Measurements from ENCODE around the gene OR10H3.
"Not testable (repeated sequence)": the region's sequence is repeated elsewhere in the genome, so short reads cannot be mapped to it uniquely, and the experiment has no call there.

OR10H3 gene

GRCh38 chr19:15737722-15738121, at the start of gene OR10H3:
Gene OR10H3, plus strand, starts transcription at chr19:15737985. Its CDS starts 3,408 bp downstream, at chr19:15741393.
- no peak for DNase-seq

GRCh38 chr19:15696654-15697194, 41.1 kb upstream of the OR10H3 start:
- no peak for DNase-seq

- DNase-seq, result no peak
Measured at GRCh38 chr19:15701757-15702533, 35.8 kb upstream of the OR10H3 start.

- no peak for DNase-seq
Measured at GRCh38 chr19:15702534-15702930, 35.3 kb upstream of the OR10H3 start.

- no peak for DNase-seq
Measured at GRCh38 chr19:15714638-15715037, 23.1 kb upstream of the OR10H3 start.

- DNase-seq, result no peak
Measured at GRCh38 chr19:15715642-15716041, 22.1 kb upstream of the OR10H3 start.

- DNase-seq, result no peak
Measured at GRCh38 chr19:15717809-15718208, 20.0 kb upstream of the OR10H3 start.

- no peak for DNase-seq
Measured at GRCh38 chr19:15721268-15721667, 16.5 kb upstream of the OR10H3 start.

- DNase-seq, result no peak
Measured at GRCh38 chr19:15722956-15723355, 14.8 kb upstream of the OR10H3 start.

GRCh38 chr19:15727724-15728123, 10.1 kb upstream of the OR10H3 start, which contains the start of gene OR10H2:
Gene OR10H2, plus strand, starts transcription at chr19:15728024. Its CDS starts 20 bp downstream, at chr19:15728044.
- DNase-seq, result no peak

GRCh38 chr19:15730538-15730937, 7.2 kb upstream of the OR10H3 start:
- DNase-seq, result no peak

- DNase-seq, result no peak
Measured at GRCh38 chr19:15732388-15732787, 5.4 kb upstream of the OR10H3 start.

GRCh38 chr19:15733895-15734294, 3.9 kb upstream of the OR10H3 start:
- no peak for DNase-seq

GRCh38 chr19:15740785-15741184, 3.0 kb downstream of the OR10H3 start:
- no peak for DNase-seq

GRCh38 chr19:15748239-15748638, 10.5 kb downstream of the OR10H3 start:
- DNase-seq, result no peak

GRCh38 chr19:15758379-15758778, 20.6 kb downstream of the OR10H3 start:
- no peak for DNase-seq

GRCh38 chr19:15759962-15760565, 22.3 kb downstream of the OR10H3 start:
- DNase-seq, result no peak

GRCh38 chr19:15769586-15769985, 31.8 kb downstream of the OR10H3 start:
- DNase-seq, result no peak

- DNase-seq, result not testable (repeated sequence)
Measured at GRCh38 chr19:15774159-15774558, 36.4 kb downstream of the OR10H3 start.

GRCh38 chr19:15775249-15775648, 37.5 kb downstream of the OR10H3 start:
- DNase-seq, result no peak

GRCh38 chr19:15776264-15776663, 38.5 kb downstream of the OR10H3 start:
- DNase-seq, result no peak

GRCh38 chr19:15776991-15777970, 39.5 kb downstream of the OR10H3 start:
- DNase-seq, result no peak

Measured in NK-92 treated with Interleukin-12 subunit alpha and Interleukin-12 subunit beta, amount 100 ng/mL, for 24 hours (cell line).